ENCODE results near the gene DYNC1LI2. TPM values are rescaled to one million over a fixed set of nuclear protein-coding genes. Genes with fewer than 3 reads are reported as not detected.

Gene DYNC1LI2
- total and polyA plus RNA-seq, 2 of the 8 experiments (the other 6 are each of a cell fraction or from before 2014, with no cell fraction given): 35.0 to 70.8 TPM

DNA sequence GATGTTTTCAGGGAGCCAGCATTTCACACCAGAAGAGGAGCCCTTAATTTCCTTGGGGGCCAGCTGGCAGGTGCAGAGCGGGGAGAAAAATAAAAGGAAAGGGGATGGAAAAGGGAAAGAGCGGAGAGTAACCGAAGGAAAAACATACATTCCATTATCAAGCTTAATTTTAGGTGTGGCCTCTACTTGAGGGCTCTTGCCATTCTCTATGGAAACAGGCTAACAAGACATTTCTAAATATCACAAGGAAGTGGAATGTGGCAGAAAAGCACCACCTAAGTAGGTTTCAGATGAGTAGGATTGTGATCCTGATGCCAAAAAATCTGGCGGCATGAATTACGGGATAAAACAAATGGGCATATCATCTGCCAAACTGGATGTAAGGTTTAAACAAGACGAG, 970 bp upstream of the DYNC1LI2 start:
- ChIA-PET CTCF (ENCODE audit: partially characterized antibody) (interaction anchor here (0.6 to 2.2 kb wide), 15 partner anchors 10 to 167 kb away, joined by 3 to 15 read pairs (median 4); no protein-coding TSS in a partner anchor), POLR2A (ENCODE audit: partially characterized antibody) (interaction anchor here (0.8 to 4.8 kb wide), 13 partner anchors 12 to 129 kb away, joined by 3 to 52 read pairs (median 3); partner anchors contain the start of genes NAE1 and PDP2)
- Histone ChIP-seq H3K79me2 (ENCODE audit: control insufficient read depth in 1 of 2, insufficient read depth in 2 of 2, low read length in 2 of 2) (peaks cover 17 to 39% of the 10 kb centered on the region in 2 experiments), H3K56ac (replicated peaks; ENCODE audit: insufficient read length, low read depth, low read length) (no peak overlapping the region), H4K91ac (replicated peaks; ENCODE audit: insufficient read length, low read length) (no peak overlapping the region), H3K4me1 (replicated peaks in 1 of 4; ENCODE audit: control insufficient read depth in 3 of 4, insufficient read depth in 4 of 4, low read length in 3 of 4) (peaks cover 3 to 9% (median 6%) of the 10 kb centered on the region in 4 experiments; a peak in 6 of 7 replicates), H2AFZ (ENCODE audit: low read length) (peak overlapping the region; percentile 96), H3K18ac (ENCODE audit: extremely low read depth, low read length) (no peak overlapping the region), H4K20me1 (replicated peaks in 1 of 2; ENCODE audit: control insufficient read depth in 1 of 2, insufficient read depth in 2 of 2, low read length in 2 of 2) (peaks cover 12 to 14% of the 10 kb centered on the region in 2 experiments), H2BK120ac (replicated peaks; ENCODE audit: low read depth, low read length) (no peak overlapping the region), H3K36me3 (ENCODE audit: control insufficient read depth in 2 of 4, insufficient read depth in 4 of 4, low read length in 3 of 4) (peaks cover 11 to 26% (median 14%) of the 10 kb centered on the region in 4 experiments), H3K4me2 (ENCODE audit: insufficient read depth in 1 of 2, low read depth in 2 of 2, low read length in 2 of 2) (no peak overlapping the region), H2BK12ac (ENCODE audit: low read depth, low read length) (no peak overlapping the region), H3K4me3 (ENCODE audit: extremely low read depth in 1 of 4, insufficient read depth in 2 of 4, low read depth in 3 of 4, low read length in 4 of 4) (no peak overlapping the region), H3K14ac (ENCODE audit: insufficient read length) (no peak overlapping the region), H2AK5ac (ENCODE audit: low read depth, low read length) (no peak overlapping the region), H2BK20ac (ENCODE audit: low read length) (no peak overlapping the region), H3K23ac (ENCODE audit: insufficient read length) (no peak overlapping the region), H3K79me1 (ENCODE audit: low read depth, low read length) (peaks cover 7% of the 10 kb centered on the region), H3K27ac (ENCODE audit: low read depth, low read length) (no peak overlapping the region), H2BK5ac (ENCODE audit: low read depth, low read length) (no peak overlapping the region), H3K27me3 (replicated peaks in 1 of 4; ENCODE audit: control insufficient read depth in 3 of 4, extremely low read depth in 1 of 4, insufficient read depth in 3 of 4, low read length in 3 of 4) (peaks cover 0 to 2% (median 0%) of the 10 kb centered on the region in 4 experiments; a peak in 1 of 7 replicates), H2BK15ac (ENCODE audit: low read length) (0 out of 2 replicates have a peak overlapping the region, but pooled peaks have one; percentile 9), H3K4ac (replicated peaks; ENCODE audit: insufficient read length, low read depth, low read length) (no peak overlapping the region), H3K23me2 (ENCODE audit: low read depth, low read length) (peaks cover 8% of the 10 kb centered on the region), H3K9me3 (ENCODE audit: insufficient read depth in 2 of 2, low read depth in 1 of 2, low read length in 1 of 2) (no peaks in the 10 kb centered on the region), H4K5ac (ENCODE audit: insufficient read length, low read depth, low read length) (no peak overlapping the region), H3K9ac (replicated peaks in 1 of 4; ENCODE audit: extremely low read depth in 1 of 4, low read depth in 3 of 4, low read length in 3 of 4) (no peak overlapping the region), H4K8ac (ENCODE audit: extremely low read depth, insufficient read depth, low read length) (no peak overlapping the region)
- 88% methylated on average over 6 of the region's 6 CpGs; no CpG with 5 or more reads in 1 of the 2 experiments for WGBS, 2 experiments (ENCODE audit: extremely low coverage in 1 of 2, insufficient coverage in 1 of 2, insufficient read length in 1 of 2, insufficient replicate concordance in 2 of 2, low coverage in 1 of 2, low lambda C conversion rate in 2 of 2, missing lambda C conversion rate in 1 of 2)
- TF ChIP-seq ATF3 (IDR thresholded peaks at IDR 0.05; ENCODE audit: insufficient read depth, low read depth, low read length) (no peak), RAD21 (IDR thresholded peaks at IDR 0.05 in 1 of 2, conservative IDR thresholded peaks at IDR 0.05 in 1 of 2; ENCODE audit: low read depth in 2 of 2, low read length in 2 of 2) (no peak), HDAC2 (IDR thresholded peaks at IDR 0.05; ENCODE audit: borderline replicate concordance in 1 of 2, low read depth in 2 of 2, low read length in 2 of 2) (no peak), JUN (IDR thresholded peaks at IDR 0.05; ENCODE audit: low read depth, low read length) (no peak), CHD2 (IDR thresholded peaks at IDR 0.05; ENCODE audit: low read length) (no peak), CREB1 (IDR thresholded peaks at IDR 0.05) (no peak), SIRT6 (IDR thresholded peaks at IDR 0.05; ENCODE audit: low read length) (no peak), FOSL1 (IDR thresholded peaks at IDR 0.05; ENCODE audit: insufficient read depth, low read depth, low read length) (no peak), POLR2A (IDR thresholded peaks at IDR 0.05; ENCODE audit: control extremely low read depth in 1 of 2, low read depth in 2 of 2, low read length in 2 of 2) (no peak), TAF1 (IDR thresholded peaks at IDR 0.05; ENCODE audit: low read depth, low read length) (no peak), CEBPB (IDR thresholded peaks at IDR 0.05; ENCODE audit: low read depth, low read length) (no peak), HDAC6 (IDR thresholded peaks at IDR 0.05; ENCODE audit: low read depth, low read length) (no peak), RNF2 (IDR thresholded peaks at IDR 0.05; ENCODE audit: borderline replicate concordance, low read depth, low read length, missing control alignments, poor library complexity, severe bottlenecking) (no peak)
- FAIRE-seq (no peak), DNase-seq (ENCODE audit: low read depth in 1 of 2, low spot score in 2 of 2) (no peak)
